ENCODE measurements around the gene TMEM201. TPM values are rescaled to one million over a fixed set of nuclear protein-coding genes. Genes with fewer than 3 reads are reported as not detected.

Gene TMEM201
- total RNA-seq, 3 donors from 2014 or later (not counting 1 experiment from before 2014, with no cell fraction given), result 7.3 to 10.2 (median 8.8) TPM

DNA sequence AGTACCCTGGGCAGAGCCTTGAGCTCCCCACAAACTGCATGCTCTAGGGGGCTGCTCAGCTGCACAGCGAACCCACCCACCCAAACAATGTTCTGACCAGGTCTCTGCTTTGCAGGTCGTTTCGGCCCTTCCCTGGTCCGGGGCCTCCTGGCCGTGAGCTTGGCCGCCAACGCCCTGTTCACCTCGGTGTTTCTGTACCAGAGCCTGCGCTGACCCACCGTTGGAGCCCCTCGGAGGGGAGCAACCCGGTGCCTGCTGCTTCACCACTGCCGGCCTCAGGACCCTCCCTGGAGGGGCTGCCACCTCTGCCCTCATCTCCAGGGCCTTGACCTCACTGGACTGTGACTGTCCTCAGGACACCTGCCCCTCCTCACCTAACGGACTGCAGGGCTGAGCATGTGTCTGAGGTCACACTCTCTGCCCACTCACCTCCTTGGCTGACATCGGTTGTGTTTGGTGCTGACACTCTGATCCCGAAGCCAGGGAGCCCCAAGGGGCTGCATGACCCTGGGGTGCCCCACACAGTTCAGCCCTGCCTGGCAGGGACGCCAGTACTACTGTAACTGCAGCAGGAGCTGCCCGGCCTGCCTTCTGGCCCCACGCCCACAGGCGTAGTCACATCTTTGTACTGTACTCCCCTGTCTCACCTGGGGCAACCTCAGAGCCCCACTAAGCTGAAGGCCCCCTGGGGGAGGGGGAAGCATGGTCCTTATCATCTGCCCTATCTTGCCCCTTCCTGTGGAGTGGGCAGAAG lies 24.3 kb downstream of the TMEM201 start:
- ATAC-seq, result no peak
- H3K9me3 ChIP-seq (ENCODE audit: control insufficient read depth, insufficient read depth, low read length), result no peaks in the 10 kb centered on the region
- Mint-ChIP-seq H3K9me3 (no peaks in the 10 kb centered on the region), H3K27ac (no peak overlapping the region), H3K27me3 (ENCODE audit: low read depth in 2 of 2) (no peaks in the 10 kb centered on the region), H3K4me3 (no peak overlapping the region), H3K4me1 (no peaks in the 10 kb centered on the region), H3K36me3 (no peaks in the 10 kb centered on the region)
- intact Hi-C loops (cut with micrococcal nuclease), result no loop called here
- DNase-seq, result no peak
- no peak overlapping the region for H3K27ac ChIP-seq (ENCODE audit: low read length)
- TF ChIP-seq, protein P1, sequence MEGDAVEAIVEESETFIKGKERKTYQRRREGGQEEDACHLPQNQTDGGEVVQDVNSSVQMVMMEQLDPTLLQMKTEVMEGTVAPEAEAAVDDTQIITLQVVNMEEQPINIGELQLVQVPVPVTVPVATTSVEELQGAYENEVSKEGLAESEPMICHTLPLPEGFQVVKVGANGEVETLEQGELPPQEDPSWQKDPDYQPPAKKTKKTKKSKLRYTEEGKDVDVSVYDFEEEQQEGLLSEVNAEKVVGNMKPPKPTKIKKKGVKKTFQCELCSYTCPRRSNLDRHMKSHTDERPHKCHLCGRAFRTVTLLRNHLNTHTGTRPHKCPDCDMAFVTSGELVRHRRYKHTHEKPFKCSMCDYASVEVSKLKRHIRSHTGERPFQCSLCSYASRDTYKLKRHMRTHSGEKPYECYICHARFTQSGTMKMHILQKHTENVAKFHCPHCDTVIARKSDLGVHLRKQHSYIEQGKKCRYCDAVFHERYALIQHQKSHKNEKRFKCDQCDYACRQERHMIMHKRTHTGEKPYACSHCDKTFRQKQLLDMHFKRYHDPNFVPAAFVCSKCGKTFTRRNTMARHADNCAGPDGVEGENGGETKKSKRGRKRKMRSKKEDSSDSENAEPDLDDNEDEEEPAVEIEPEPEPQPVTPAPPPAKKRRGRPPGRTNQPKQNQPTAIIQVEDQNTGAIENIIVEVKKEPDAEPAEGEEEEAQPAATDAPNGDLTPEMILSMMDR (IDR thresholded peaks at IDR 0.05), result no peak
- 93% methylated on average over 20 of the region's 20 CpGs for WGBS (ENCODE audit: insufficient coverage)
- H3K27me3 ChIP-seq (ENCODE audit: control insufficient read depth, insufficient read depth, low read length), result no peaks in the 10 kb centered on the region
- peaks cover 7% of the 10 kb centered on the region for H3K4me1 ChIP-seq (ENCODE audit: control insufficient read depth, insufficient read depth, low read length)
- no peak overlapping the region for H3K4me3 ChIP-seq (ENCODE audit: low read length)
- H3K36me3 ChIP-seq (ENCODE audit: control insufficient read depth, insufficient read depth, low read length), result peaks cover 7% of the 10 kb centered on the region

- Mint-ChIP-seq H3K27me3 (ENCODE audit: low read depth in 2 of 2) (peaks cover 0 to under 1% of the 10 kb centered on the region in 2 donors), H3K9me3 (no peaks in the 10 kb centered on the region), H3K27ac (no peak overlapping the region), H3K4me1 (no peaks in the 10 kb centered on the region), H3K4me3 (no peak overlapping the region), H3K36me3 (no peaks in the 10 kb centered on the region)
- TF ChIP-seq, protein P1 (IDR thresholded peaks at IDR 0.05), result no peak
- DNase-seq, result no peak
- intact Hi-C loops (cut with micrococcal nuclease), result no loop called here
- whole genome bisulfite sequencing (ENCODE audit: insufficient coverage), result 96% methylated on average over 16 of the region's 17 CpGs
- no peak overlapping the region for H3K27ac ChIP-seq (ENCODE audit: low read length)
- H3K27me3 ChIP-seq (ENCODE audit: control insufficient read depth, insufficient read depth, low read length), result no peaks in the 10 kb centered on the region
- H3K4me3 ChIP-seq (ENCODE audit: low read length), result no peak overlapping the region
- no peaks in the 10 kb centered on the region for H3K9me3 ChIP-seq (ENCODE audit: control insufficient read depth, insufficient read depth, low read length)
- no peak for ATAC-seq
- H3K4me1 ChIP-seq (ENCODE audit: control insufficient read depth, insufficient read depth, low read length), result peaks cover 7% of the 10 kb centered on the region
- H3K36me3 ChIP-seq (ENCODE audit: control insufficient read depth, insufficient read depth, low read length), result peaks cover 7% of the 10 kb centered on the region
Measured at GRCh38 chr1:9613625-9614299, 25.1 kb downstream of the TMEM201 start.

- Mint-ChIP-seq H3K36me3 (no peaks in the 10 kb centered on the region), H3K4me1 (no peaks in the 10 kb centered on the region), H3K27ac (no peak overlapping the region), H3K9me3 (no peaks in the 10 kb centered on the region), H3K4me3 (no peak overlapping the region), H3K27me3 (ENCODE audit: low read depth in 2 of 2) (peaks cover 0 to 6% of the 10 kb centered on the region in 2 donors)
- Histone ChIP-seq H3K36me3 (ENCODE audit: control insufficient read depth, insufficient read depth, low read length) (peaks cover 4% of the 10 kb centered on the region), H3K27me3 (ENCODE audit: control insufficient read depth, insufficient read depth, low read length) (no peaks in the 10 kb centered on the region), H3K27ac (ENCODE audit: low read length) (no peak overlapping the region), H3K9me3 (ENCODE audit: control insufficient read depth, insufficient read depth, low read length) (no peaks in the 10 kb centered on the region), H3K4me1 (ENCODE audit: control insufficient read depth, insufficient read depth, low read length) (peaks cover 7% of the 10 kb centered on the region), H3K4me3 (ENCODE audit: low read length) (no peak overlapping the region)
- peak; percentile 52 to 87 (median 82) for ATAC-seq
- 50% methylated on average over 16 of the region's 16 CpGs for WGBS (ENCODE audit: insufficient coverage)
- intact Hi-C loops (cut with micrococcal nuclease), result no loop called here
- DNase-seq, result peak; percentile 40 to 74
- TF ChIP-seq, protein P1 (IDR thresholded peaks at IDR 0.05), result peak; percentile 52
Measured at GRCh38 chr1:9615316-9616063, 26.8 kb downstream of the TMEM201 start.
